Stimulated activated naive B cell treated with anti-CD40 and anti-IgM and Interleukin-4, amounts not matched to agents 10 μg/mL and 1 μg/mL and 100 μg/mL, for 72 hours (primary cell): ENCODE results near the gene NOTO.
A peak's percentile ranks its signal among the peaks of the same experiment; 100 is the strongest.

Experiments
- ATAC-seq, 2 donors: fragments of 150-1000 bp; cut with Tn5 transposase; replicated peaks; 2 replicates each; pipeline ENCODE4 v1.10.0; 2021; ENCODE audit warnings: moderate library complexity in 1 of 2
- DNase-seq: peaks from one replicate; pipeline ENCODE4 v3.0.0; 2021
- H3K27ac Mint-ChIP-seq: one replicate; pipeline ENCODE4 v1.8.0; 2022; ENCODE audit warnings: mild to moderate bottlenecking, mixed read lengths
- H3K27me3 Mint-ChIP-seq, 2 donors: one replicate each; pipeline ENCODE4 v1.8.0; 2022; ENCODE audit warnings: mixed read lengths in 2 of 2
- H3K36me3 Mint-ChIP-seq, 2 donors: one replicate each; pipeline ENCODE4 v1.8.0; 2022; ENCODE audit warnings: mixed read lengths in 2 of 2, mild to moderate bottlenecking in 1 of 2
- H3K4me1 Mint-ChIP-seq, 2 donors: one replicate each; pipeline ENCODE4 v1.8.0; 2022; ENCODE audit warnings: mixed read lengths in 2 of 2, mild to moderate bottlenecking in 1 of 2
- H3K4me3 Mint-ChIP-seq, 2 donors: one replicate each; pipeline ENCODE4 v1.8.0; 2022; ENCODE audit warnings: mild to moderate bottlenecking in 2 of 2, mixed read lengths in 2 of 2, moderate library complexity in 1 of 2
- H3K9me3 Mint-ChIP-seq, 2 donors: one replicate each; pipeline ENCODE4 v1.8.0; 2022; ENCODE audit warnings: mixed read lengths in 2 of 2, mild to moderate bottlenecking in 1 of 2

The NOTO gene

DNA sequence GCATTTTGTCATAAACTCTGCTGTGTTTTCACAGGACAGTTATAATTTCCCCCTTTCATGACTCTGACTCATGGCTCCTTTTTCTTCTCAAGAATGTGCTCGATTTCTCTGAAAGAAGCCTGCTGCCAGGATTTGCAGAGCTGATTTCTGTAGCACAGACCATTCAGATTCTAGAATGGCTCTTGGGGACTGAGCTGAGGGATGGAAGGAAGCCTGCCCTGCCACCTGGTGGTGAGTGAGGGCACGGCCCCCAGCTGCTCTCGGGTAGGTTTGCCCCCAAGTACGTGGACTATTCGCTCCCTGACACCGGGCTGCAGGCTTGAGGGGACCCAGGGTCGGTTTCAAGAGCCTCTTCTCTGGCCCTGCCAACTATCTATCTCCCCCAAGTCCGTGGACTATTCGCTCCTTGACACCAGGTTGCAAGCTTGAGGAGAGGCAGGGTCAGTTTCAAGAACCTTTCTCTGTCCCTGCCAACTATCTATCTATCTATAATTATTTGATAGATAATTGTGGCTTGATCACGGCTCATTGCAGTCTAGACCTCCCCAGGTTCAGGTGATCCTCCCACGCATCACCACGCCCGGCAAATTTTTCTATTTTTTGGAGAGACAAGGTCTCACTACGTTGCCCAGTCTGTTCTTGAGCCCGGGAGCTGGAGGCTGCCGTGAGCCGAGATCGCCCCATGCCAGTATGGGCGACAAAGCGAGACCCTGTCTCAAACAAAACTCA lies 10.2 kb downstream of the NOTO start:
- ATAC-seq = peak; percentile 74 to 75
- H3K27ac Mint-ChIP-seq = no peak overlapping the region
- no peak overlapping the region for H3K4me3 Mint-ChIP-seq
- no peaks in the 10 kb centered on the region for H3K9me3 Mint-ChIP-seq
- peaks cover 0 to 2% of the 10 kb centered on the region in 2 donors for H3K36me3 Mint-ChIP-seq
- H3K4me1 Mint-ChIP-seq = peaks cover 17 to 31% of the 10 kb centered on the region in 2 donors
- peak; percentile 60 for DNase-seq
- H3K27me3 Mint-ChIP-seq = peaks cover 14 to 15% of the 10 kb centered on the region in 2 donors

DNA sequence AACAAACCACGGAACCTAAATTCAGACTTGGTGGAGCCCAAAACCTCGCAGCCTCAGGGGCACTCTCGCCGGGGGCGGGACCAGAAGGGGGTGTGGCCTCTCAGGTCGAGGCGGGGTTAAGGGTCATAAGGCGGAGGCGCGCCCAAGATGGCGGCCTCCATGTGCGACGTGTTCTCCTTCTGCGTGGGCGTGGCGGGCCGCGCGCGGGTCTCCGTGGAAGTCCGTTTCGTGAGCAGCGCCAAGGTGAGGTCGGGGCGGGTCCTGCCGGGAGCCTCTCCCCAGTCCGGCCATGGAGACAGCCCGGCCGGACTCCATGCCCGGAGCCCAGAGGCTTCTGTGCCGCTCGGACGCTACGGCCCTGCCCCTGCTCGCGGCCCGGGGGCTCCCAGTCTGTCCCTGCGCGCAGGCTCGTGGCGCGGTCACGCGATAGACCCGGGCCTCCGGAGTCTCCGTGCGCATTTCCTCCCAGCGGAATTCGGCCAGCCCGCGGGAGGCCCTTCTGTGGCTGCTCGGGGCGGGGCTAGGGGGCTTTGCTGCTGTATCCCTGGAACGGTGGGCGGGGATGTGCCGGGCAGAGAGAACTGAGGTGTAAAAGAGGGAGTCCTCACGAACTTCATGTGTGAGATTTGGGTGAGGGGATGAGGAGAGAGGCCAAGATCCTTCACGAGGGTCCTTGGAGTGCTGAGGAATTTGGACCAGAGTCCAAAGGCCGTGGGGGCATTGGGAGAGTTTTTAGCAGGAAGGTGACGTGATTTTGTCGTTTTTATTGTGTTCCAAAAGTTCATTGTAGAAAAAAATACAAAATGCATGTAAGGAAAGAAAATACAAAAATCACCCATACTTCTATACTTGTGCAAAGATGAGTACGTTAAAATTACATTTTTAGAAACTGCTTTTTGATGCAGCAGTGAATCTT lies 12.0 kb downstream of the NOTO start, which contains the start of gene SMYD5:
SMYD5 (plus strand) TSS at position 126 of the 916 bp plus-strand sequence; CDS start at position 148, 22 bp downstream.
- Mint-ChIP-seq H3K36me3 (peaks cover 2 to 6% of the 10 kb centered on the region in 2 donors), H3K27me3 (peaks cover 9 to 10% of the 10 kb centered on the region in 2 donors), H3K4me1 (peaks cover 17 to 32% of the 10 kb centered on the region in 2 donors), H3K27ac (peak within 1 kb of the TSS; percentile 95), H3K9me3 (no peaks in the 10 kb centered on the region), H3K4me3 (peak within 1 kb of the TSS; percentile 92 to 95)
- ATAC-seq = peak; percentile 91 to 94
- DNase-seq = peak; percentile 86

DNA sequence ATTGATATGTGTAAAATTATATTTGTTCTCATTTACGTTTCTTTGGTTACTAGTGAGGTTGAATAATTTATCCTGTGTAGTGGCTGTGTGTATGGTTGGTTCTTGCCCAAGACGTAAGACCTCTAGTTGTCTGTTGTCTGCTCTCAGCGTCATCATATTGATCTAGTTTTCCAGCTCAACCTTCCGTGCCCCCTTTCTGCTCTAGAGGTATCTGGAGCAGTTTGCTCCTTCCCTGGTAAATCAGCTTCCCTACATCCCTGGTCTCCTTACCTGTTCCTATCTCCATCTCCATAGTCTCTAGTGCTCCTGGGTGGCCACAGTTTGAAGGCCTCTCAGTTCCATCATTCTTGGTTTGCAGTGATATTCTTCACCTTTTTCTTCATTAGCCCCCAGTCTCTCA lies 12.9 kb downstream of the NOTO start:
- H3K9me3 Mint-ChIP-seq = no peaks in the 10 kb centered on the region
- ATAC-seq (no peak), DNase-seq (no peak)
- peaks cover under 1 to 1% of the 10 kb centered on the region in 2 donors for H3K27me3 Mint-ChIP-seq
- H3K4me3 Mint-ChIP-seq = peak overlapping the region; percentile 92 to 95
- peak overlapping the region; percentile 67 for H3K27ac Mint-ChIP-seq
- peaks cover 17 to 34% of the 10 kb centered on the region in 2 donors for H3K4me1 Mint-ChIP-seq
- peaks cover 2 to 13% of the 10 kb centered on the region in 2 donors for H3K36me3 Mint-ChIP-seq

DNA sequence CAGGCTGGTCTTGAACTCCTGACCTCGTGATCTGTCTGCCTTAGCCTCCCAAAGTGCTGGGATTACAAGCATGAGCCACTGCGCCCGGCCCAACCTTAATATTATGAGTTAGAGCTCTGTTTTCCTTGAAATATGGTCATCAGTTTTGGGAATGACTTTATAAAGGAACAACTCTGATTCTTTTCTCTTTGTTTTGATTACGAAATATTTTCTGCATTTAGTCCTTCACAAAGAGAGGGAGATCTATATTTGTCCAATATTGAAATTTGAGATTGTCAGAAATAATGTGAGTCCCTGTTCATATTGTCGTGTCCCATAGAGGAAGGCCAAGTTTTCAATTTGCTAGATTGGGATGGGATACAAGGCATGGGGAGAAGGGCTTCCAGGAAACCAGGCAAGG lies 14.8 kb downstream of the NOTO start:
- no peaks in the 10 kb centered on the region for H3K9me3 Mint-ChIP-seq
- H3K4me3 Mint-ChIP-seq = no peak overlapping the region
- H3K36me3 Mint-ChIP-seq = peaks cover 9 to 30% of the 10 kb centered on the region in 2 donors
- peaks cover 17 to 33% of the 10 kb centered on the region in 2 donors for H3K4me1 Mint-ChIP-seq
- H3K27me3 Mint-ChIP-seq = no peaks in the 10 kb centered on the region
- ATAC-seq (no peak), DNase-seq (no peak)
- H3K27ac Mint-ChIP-seq = no peak overlapping the region

DNA sequence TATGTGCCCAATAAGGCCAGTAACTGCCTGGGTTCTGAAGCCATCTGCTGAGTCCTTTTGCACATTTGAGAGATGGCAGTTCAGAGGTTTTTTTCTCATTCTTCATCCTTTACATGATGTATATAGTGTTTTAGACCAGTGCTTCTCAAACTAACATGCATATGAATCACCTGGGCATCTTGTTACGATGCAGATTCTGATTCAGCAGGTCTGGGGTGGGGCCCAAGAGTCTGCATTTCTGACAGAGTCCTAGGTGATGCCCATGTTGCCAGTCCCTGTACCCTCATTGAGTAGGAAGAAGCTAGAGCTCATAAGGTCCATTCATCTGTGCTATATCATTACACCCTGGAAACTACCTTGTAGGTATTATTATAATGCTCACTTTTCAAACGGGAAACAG lies 15.5 kb downstream of the NOTO start:
- no peak overlapping the region for H3K27ac Mint-ChIP-seq
- H3K36me3 Mint-ChIP-seq = peaks cover 15 to 36% of the 10 kb centered on the region in 2 donors
- no peaks in the 10 kb centered on the region for H3K9me3 Mint-ChIP-seq
- DNase-seq (no peak), ATAC-seq (no peak)
- H3K4me3 Mint-ChIP-seq = no peak overlapping the region
- H3K27me3 Mint-ChIP-seq = no peaks in the 10 kb centered on the region
- peaks cover 17 to 30% of the 10 kb centered on the region in 2 donors for H3K4me1 Mint-ChIP-seq

DNA sequence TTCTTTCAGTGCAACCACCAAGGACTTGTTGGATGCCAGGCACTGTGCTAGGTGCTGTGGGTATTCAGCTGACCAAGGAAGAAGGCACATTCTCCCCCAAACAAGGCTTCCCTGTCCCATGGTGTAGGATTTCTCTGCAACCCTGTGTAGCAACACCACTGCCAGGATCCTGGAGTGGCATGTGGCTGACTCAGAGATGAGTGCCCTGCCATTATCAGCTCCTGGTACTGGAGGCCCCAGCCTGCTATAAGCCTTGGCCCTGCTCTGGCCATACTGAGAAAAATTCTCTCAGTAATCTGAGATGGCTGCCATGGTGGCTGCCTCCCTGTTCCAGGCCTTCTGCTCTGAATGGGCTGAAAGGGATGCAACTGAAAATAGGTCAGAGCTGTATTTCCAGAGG lies 15.9 kb downstream of the NOTO start:
- Mint-ChIP-seq H3K36me3 (peaks cover 15 to 40% of the 10 kb centered on the region in 2 donors), H3K27ac (no peak overlapping the region), H3K4me1 (peaks cover 15 to 28% of the 10 kb centered on the region in 2 donors), H3K9me3 (no peaks in the 10 kb centered on the region), H3K27me3 (no peaks in the 10 kb centered on the region), H3K4me3 (no peak overlapping the region)
- ATAC-seq = no peak
- no peak for DNase-seq

DNA sequence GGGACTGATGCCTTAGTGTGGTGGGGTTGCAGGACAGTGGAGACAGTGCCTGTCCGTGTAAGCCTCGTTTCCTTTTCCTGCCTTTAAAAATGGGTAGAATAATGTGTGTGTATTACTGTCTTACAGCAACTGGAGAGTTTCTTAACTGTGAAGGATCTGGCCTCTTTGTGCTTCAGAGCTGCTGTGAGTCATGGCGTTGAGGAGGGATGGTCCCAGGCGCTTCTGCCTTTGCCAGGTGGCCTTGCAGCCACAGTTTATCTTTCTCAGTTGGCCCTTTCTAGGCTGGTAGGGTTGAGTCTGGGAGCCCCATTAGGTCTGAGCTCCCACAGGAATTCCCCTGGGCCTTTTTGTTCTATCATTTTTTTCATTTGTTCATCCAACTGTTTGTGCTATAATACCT lies 21.4 kb downstream of the NOTO start:
- Mint-ChIP-seq H3K4me3 (no peak overlapping the region), H3K9me3 (no peaks in the 10 kb centered on the region), H3K4me1 (peaks cover 3 to 7% of the 10 kb centered on the region in 2 donors), H3K36me3 (peaks cover 15 to 64% of the 10 kb centered on the region in 2 donors), H3K27me3 (no peaks in the 10 kb centered on the region), H3K27ac (no peak overlapping the region)
- ATAC-seq = no peak
- no peak for DNase-seq

DNA sequence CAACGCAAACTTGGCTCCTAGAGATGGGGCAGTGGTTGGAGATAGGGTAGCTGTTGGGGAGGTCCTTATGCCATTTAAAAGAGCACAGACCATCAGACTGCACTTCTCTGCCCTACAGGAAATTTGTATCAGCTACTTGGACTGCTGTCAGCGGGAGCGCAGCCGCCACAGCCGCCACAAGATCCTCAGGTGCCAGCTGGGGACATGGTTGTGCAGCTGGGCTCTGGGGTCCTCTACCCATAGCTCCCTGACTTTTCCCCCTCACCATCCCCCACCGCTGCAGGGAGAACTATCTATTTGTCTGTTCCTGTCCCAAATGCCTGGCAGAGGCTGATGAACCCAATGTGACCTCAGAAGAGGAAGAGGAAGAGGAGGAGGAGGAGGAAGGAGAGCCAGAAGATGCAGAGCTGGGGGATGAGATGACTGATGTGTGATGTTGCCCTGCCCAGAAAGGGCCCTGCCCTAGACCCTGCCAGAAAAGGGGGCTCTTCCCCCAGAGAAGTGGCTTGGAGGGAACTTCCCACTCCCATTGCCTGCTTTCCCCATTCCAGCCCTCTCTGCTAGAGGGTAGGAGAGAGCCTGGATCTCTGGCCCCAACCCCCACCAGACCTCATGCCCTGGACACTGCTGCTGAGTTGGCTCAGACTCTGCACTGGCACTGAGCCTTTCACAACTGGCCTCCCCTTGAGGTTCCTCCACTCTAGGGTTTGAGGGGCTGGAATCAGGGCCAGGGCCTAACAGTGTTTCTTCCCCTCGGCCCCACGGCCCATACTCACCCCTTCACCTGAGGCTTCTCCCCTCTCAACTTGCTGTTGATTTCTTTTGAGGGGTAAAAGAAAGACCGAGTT lies 23.4 kb downstream of the NOTO start:
- ATAC-seq (no peak), DNase-seq (no peak)
- no peak overlapping the region for H3K27ac Mint-ChIP-seq
- peaks cover 19 to 55% of the 10 kb centered on the region in 2 donors for H3K36me3 Mint-ChIP-seq
- no peaks in the 10 kb centered on the region for H3K9me3 Mint-ChIP-seq
- H3K4me3 Mint-ChIP-seq = no peak overlapping the region
- H3K27me3 Mint-ChIP-seq = no peaks in the 10 kb centered on the region
- peaks cover 0 to 7% of the 10 kb centered on the region in 2 donors for H3K4me1 Mint-ChIP-seq

DNA sequence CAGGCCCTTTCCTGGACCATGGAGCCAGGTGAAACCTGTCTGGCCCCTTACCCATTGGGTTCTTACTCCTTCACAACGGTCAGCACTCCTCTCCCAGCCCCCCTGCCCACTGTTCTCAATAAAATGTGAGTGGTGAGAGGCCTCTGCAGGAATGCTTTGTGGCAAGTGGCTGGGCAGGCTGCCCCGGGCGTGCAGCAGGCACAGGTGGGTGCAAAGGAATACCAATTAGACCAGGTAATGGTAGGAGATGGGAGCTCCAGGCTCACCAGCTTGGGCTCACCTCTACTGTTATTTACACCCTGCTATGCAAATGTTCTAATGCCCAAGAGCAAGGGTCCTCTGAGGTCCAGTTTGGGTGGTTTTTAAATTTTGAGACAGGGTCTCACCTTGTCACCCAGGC lies 24.7 kb downstream of the NOTO start:
- DNase-seq (no peak), ATAC-seq (no peak)
- Mint-ChIP-seq H3K4me1 (peaks cover 0 to 7% of the 10 kb centered on the region in 2 donors), H3K36me3 (peaks cover 14 to 42% of the 10 kb centered on the region in 2 donors), H3K27ac (no peak overlapping the region), H3K27me3 (no peaks in the 10 kb centered on the region), H3K9me3 (no peaks in the 10 kb centered on the region), H3K4me3 (no peak overlapping the region)

DNA sequence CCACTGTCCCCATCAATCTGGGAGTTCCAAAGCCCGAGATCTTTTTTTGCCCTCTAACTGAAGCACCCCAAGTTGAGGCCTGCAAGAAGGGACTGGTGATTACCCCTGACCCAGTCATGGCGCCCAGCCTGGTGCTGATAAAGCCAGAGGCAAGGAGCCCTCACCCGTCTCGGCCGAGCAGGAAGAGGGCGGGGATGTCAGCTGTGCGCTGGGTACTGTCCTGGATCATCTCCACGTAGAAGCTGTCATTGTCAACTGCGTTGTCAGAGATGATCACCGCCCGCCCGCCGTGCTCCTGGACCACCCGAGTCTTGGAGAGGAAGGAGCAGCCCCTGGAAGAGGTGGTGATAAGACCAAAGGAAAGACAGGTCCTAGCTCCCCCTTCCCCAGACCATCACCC lies 26.3 kb downstream of the NOTO start:
- Mint-ChIP-seq H3K4me1 (peaks cover 6 to 9% of the 10 kb centered on the region in 2 donors), H3K27ac (no peak overlapping the region), H3K27me3 (no peaks in the 10 kb centered on the region), H3K36me3 (peaks cover 7 to 27% of the 10 kb centered on the region in 2 donors), H3K9me3 (no peaks in the 10 kb centered on the region), H3K4me3 (no peak overlapping the region)
- ATAC-seq = no peak
- no peak for DNase-seq

DNA sequence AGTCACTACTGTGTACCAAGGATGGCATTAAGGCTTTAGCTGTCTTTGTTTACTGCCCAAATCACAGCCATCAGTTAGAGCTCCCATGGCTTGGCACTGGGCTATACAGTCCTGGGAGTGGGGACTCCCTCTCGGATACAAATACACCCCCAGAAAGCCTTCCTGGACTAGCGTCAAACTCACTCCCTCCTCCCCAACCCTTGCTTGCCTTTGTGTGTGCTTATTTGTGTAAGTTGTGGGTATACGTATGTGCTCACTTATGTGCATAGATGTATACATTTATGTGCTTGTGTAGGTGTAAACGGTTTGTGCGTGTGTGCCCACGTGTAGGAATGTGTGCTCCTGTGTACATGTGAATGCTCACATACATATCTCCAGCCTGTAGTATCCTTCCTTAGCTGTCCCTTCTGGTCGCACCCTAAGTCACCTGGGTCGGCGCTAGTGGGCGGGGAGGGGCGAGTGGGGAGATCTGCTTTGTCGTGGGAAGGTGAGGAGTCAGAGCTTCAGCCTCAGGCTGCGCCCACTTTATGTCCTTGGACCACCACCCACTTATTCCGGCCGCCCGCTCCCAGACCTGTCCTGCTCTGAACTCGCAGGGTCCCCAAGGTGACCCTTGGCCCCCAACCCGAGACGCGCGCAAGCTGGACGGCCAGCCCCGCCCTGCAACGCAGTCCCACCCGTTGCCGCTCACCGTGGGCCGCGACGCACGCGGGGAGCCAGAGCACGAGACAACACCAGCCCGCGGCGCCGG lies 30.2 kb downstream of the NOTO start:
- DNase-seq (no peak), ATAC-seq (peak; percentile 6 to 7)
- Mint-ChIP-seq H3K4me1 (peaks cover 23 to 37% of the 10 kb centered on the region in 2 donors), H3K27me3 (no peaks in the 10 kb centered on the region), H3K9me3 (no peaks in the 10 kb centered on the region), H3K27ac (peak overlapping the region; percentile 98), H3K36me3 (peaks cover 19 to 35% of the 10 kb centered on the region in 2 donors), H3K4me3 (peak overlapping the region; percentile 94 to 95)

DNA sequence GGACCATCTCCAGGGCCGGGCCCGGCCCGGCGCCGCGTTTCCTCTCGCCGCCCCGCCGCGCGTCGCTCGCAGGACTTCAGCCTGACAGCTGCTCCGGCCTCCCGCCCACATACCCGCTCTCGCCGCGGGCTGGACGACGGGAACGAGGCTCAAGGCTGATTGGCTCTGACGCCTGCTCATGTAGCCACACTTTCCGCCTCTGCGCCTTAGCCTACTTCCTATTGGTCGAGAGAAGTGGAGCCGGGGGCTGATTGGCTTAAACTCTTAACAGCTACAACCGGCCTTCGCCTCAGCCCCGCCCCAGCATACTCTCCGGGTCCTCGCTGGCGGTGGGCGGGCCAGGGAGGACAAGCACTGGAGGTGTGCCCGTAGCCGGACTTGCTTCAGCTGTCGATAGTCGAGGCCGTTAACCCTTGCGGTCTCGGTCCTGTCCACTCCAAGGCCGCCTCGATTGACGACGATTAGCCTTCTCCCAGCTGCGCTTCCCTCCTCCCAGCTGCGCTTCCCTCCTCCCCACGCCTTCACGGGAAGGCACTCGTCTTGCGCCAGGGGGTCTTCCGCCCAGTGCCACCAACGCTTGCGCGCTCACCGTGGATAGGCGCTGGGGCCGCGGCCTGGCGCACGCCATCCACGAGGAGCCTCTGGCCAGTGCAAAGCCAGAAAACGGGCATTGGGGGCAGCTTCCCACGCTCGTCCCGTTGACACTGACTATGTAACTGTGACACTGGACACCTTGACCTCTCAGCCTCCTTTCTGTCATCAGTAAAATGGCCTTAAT lies 31.0 kb downstream of the NOTO start, which contains the start of gene PRADC1:
PRADC1 (minus strand) TSS at position 86 of the 778 bp plus-strand sequence; CDS start at position 7, 79 bp downstream.
- DNase-seq = peak; percentile 97
- Mint-ChIP-seq H3K4me3 (peak within 1 kb of the TSS; percentile 94 to 95), H3K27me3 (no peaks in the 10 kb centered on the region), H3K4me1 (peaks cover 26 to 41% of the 10 kb centered on the region in 2 donors), H3K9me3 (no peaks in the 10 kb centered on the region), H3K27ac (peak within 1 kb of the TSS; percentile 98), H3K36me3 (peaks cover 19 to 34% of the 10 kb centered on the region in 2 donors)
- peak; percentile 89 to 90 for ATAC-seq
